Mucosa of stomach (tissue), 1 donor: ENCODE results near the gene UFC1.
A peak's percentile ranks its signal among the peaks of the same experiment; 100 is the strongest.

ENCODE experiments used
- H3K27me3 ChIP-seq: one replicate; pipeline ENCODE4 v1.7.0; 2013; ENCODE audit warnings: mild to moderate bottlenecking, low read length; ENCODE audit not compliant: control insufficient read depth, insufficient read depth
- H3K36me3 ChIP-seq: one replicate; pipeline ENCODE4 v1.7.0; 2013; ENCODE audit warnings: low read length; ENCODE audit not compliant: control insufficient read depth, insufficient read depth
- H3K4me1 ChIP-seq: one replicate; pipeline ENCODE4 v1.7.0; 2013; ENCODE audit warnings: mild to moderate bottlenecking, low read length; ENCODE audit not compliant: control insufficient read depth, insufficient read depth
- H3K4me3 ChIP-seq: one replicate; pipeline ENCODE4 v1.7.0; 2013; ENCODE audit warnings: low read length
- H3K9ac ChIP-seq: one replicate; pipeline ENCODE4 v1.7.0; 2013; ENCODE audit warnings: mild to moderate bottlenecking, low read length, moderate library complexity
- H3K9me3 ChIP-seq: one replicate; pipeline ENCODE4 v1.7.0; 2013; ENCODE audit warnings: mild to moderate bottlenecking, low read length, moderate library complexity; ENCODE audit not compliant: control insufficient read depth
- donor health status: Pancreatic carcinoma.

UFC1 gene

GRCh38 chr1:161176468-161177111 lies 22.8 kb downstream of the UFC1 start:
- Histone ChIP-seq H3K36me3 (peaks cover 4% of the 10 kb centered on the region), H3K4me1 (peaks cover 12% of the 10 kb centered on the region), H3K4me3 (peak overlapping the region; percentile 72), H3K9ac (peak overlapping the region; percentile 85), H3K9me3 (no peaks in the 10 kb centered on the region), H3K27me3 (no peaks in the 10 kb centered on the region)

GRCh38 chr1:161177112-161177935 lies 23.5 kb downstream of the UFC1 start, which contains the start of gene B4GALT3:
TSS of gene B4GALT3 (minus strand) at chr1:161177507. CDS start at chr1:161176060, 1,447 bp downstream.
- Histone ChIP-seq H3K36me3 (peaks cover 4% of the 10 kb centered on the region), H3K27me3 (no peaks in the 10 kb centered on the region), H3K4me3 (peak within 1 kb of the TSS; percentile 72), H3K9me3 (no peaks in the 10 kb centered on the region), H3K9ac (peak within 1 kb of the TSS; percentile 85), H3K4me1 (peaks cover 12% of the 10 kb centered on the region)

DNA sequence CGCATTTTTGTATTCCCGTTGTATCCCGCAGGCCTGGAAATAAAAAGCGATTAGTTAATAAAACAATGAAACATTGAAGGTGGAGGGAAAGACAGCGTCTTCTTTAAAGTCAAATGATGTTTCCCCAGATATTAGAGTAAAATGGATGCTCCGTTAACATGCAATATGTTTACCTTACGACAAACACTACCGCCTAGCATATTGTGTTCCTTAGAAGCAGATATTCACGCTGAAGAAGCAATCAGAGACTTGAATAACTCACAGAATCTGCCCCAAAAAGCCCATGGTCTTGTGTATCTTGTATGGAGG lies 24.1 kb downstream of the UFC1 start:
- Histone ChIP-seq H3K36me3 (peaks cover 4% of the 10 kb centered on the region), H3K4me3 (peak overlapping the region; percentile 72), H3K9me3 (no peaks in the 10 kb centered on the region), H3K4me1 (peaks cover 12% of the 10 kb centered on the region), H3K27me3 (no peaks in the 10 kb centered on the region), H3K9ac (peak overlapping the region; percentile 85)

DNA sequence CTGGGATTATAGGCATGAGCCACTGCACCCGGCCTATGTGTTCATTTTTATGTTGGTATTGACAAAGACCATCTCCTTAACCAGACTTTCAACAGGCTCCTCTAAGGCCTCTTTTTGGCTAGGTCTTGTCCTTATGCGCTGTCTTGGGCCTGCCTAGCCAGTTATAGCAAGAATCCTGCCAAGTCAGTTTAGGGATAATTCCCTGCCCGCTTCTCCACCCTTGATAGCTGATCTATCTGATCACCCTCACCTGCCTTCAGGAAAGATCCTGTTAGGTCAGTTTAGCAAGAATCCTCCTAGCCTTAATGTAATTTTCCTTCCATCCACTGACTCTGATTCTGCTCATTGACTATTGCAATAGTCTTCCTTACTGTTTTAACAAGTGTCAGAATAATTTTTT lies 25.9 kb downstream of the UFC1 start:
- Histone ChIP-seq H3K27me3 (no peaks in the 10 kb centered on the region), H3K9me3 (no peaks in the 10 kb centered on the region), H3K4me3 (no peak overlapping the region), H3K9ac (no peak overlapping the region), H3K36me3 (no peaks in the 10 kb centered on the region), H3K4me1 (peaks cover 12% of the 10 kb centered on the region)

GRCh38 chr1:161180639-161181038 lies 26.9 kb downstream of the UFC1 start:
- H3K36me3 ChIP-seq = no peaks in the 10 kb centered on the region
- H3K27me3 ChIP-seq = no peaks in the 10 kb centered on the region
- no peaks in the 10 kb centered on the region for H3K9me3 ChIP-seq
- H3K9ac ChIP-seq = no peak overlapping the region
- no peak overlapping the region for H3K4me3 ChIP-seq
- peaks cover 14% of the 10 kb centered on the region for H3K4me1 ChIP-seq

GRCh38 chr1:161182214-161182613 lies 28.4 kb downstream of the UFC1 start:
- H3K9me3 ChIP-seq = no peaks in the 10 kb centered on the region
- no peaks in the 10 kb centered on the region for H3K36me3 ChIP-seq
- no peaks in the 10 kb centered on the region for H3K27me3 ChIP-seq
- H3K4me3 ChIP-seq = no peak overlapping the region
- H3K4me1 ChIP-seq = peaks cover 8% of the 10 kb centered on the region
- no peak overlapping the region for H3K9ac ChIP-seq

DNA sequence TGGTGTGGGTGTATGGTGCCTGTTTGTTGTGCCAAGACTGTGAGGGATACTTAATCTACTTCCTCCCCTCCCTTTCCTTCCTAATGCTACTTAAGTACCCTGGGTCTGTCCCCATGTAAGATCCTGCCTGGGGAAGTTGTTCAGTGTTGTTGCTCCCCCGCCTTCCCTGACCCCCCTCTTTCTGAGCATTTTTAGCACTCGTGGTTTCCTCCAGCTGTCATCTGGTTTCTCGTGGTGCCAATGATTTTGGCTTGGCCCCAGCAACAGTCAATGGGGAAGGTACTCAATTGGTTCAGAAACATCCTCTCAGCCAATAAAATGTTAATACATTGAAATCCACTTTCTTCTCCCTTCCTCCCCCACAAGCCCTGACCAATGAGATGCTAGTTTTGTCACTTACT lies 31.5 kb downstream of the UFC1 start:
- no peaks in the 10 kb centered on the region for H3K36me3 ChIP-seq
- H3K4me1 ChIP-seq = peaks cover 3% of the 10 kb centered on the region
- no peak overlapping the region for H3K9ac ChIP-seq
- H3K27me3 ChIP-seq = no peaks in the 10 kb centered on the region
- H3K9me3 ChIP-seq = no peaks in the 10 kb centered on the region
- H3K4me3 ChIP-seq = no peak overlapping the region

GRCh38 chr1:161185732-161186311 lies 32.0 kb downstream of the UFC1 start:
- Histone ChIP-seq H3K4me1 (peaks cover 3% of the 10 kb centered on the region), H3K27me3 (peaks cover 3% of the 10 kb centered on the region), H3K9me3 (no peaks in the 10 kb centered on the region), H3K4me3 (no peak overlapping the region), H3K36me3 (no peaks in the 10 kb centered on the region), H3K9ac (no peak overlapping the region)

- peaks cover 3% of the 10 kb centered on the region for H3K4me1 ChIP-seq
- no peak overlapping the region for H3K4me3 ChIP-seq
- no peaks in the 10 kb centered on the region for H3K36me3 ChIP-seq
- peaks cover 10% of the 10 kb centered on the region for H3K27me3 ChIP-seq
- no peaks in the 10 kb centered on the region for H3K9me3 ChIP-seq
- H3K9ac ChIP-seq = no peak overlapping the region
Observed at GRCh38 chr1:161187311-161187710, 33.5 kb downstream of the UFC1 start.

- no peak overlapping the region for H3K9ac ChIP-seq
- H3K4me1 ChIP-seq = peaks cover 3% of the 10 kb centered on the region
- no peaks in the 10 kb centered on the region for H3K36me3 ChIP-seq
- no peak overlapping the region for H3K4me3 ChIP-seq
- H3K27me3 ChIP-seq = peaks cover 10% of the 10 kb centered on the region
- no peaks in the 10 kb centered on the region for H3K9me3 ChIP-seq
Observed at GRCh38 chr1:161188381-161188780, 34.6 kb downstream of the UFC1 start.

- peaks cover 3% of the 10 kb centered on the region for H3K4me1 ChIP-seq
- H3K36me3 ChIP-seq = no peaks in the 10 kb centered on the region
- no peak overlapping the region for H3K4me3 ChIP-seq
- no peaks in the 10 kb centered on the region for H3K9me3 ChIP-seq
- H3K9ac ChIP-seq = no peak overlapping the region
- H3K27me3 ChIP-seq = peaks cover 10% of the 10 kb centered on the region
Observed at GRCh38 chr1:161189036-161189435, 35.3 kb downstream of the UFC1 start.

- Histone ChIP-seq H3K4me3 (no peak overlapping the region), H3K9me3 (no peaks in the 10 kb centered on the region), H3K9ac (no peak overlapping the region), H3K4me1 (no peaks in the 10 kb centered on the region), H3K36me3 (no peaks in the 10 kb centered on the region), H3K27me3 (peaks cover 10% of the 10 kb centered on the region)
Observed at GRCh38 chr1:161190962-161191521, 37.3 kb downstream of the UFC1 start.
